Ishikawa (cell line): Measurements from ENCODE around the gene CLRN3.

ENCODE experiments used
- FOXM1 ChIP-seq: IDR thresholded peaks from 2 replicates; pipeline ENCODE4 v1.6.1; 2012; ENCODE audit warnings: low read depth, borderline replicate concordance
- MAX ChIP-seq: IDR thresholded peaks from 2 replicates; pipeline ENCODE4 v1.6.1; 2012
- NFIC ChIP-seq: IDR thresholded peaks from 2 replicates; pipeline ENCODE4 v1.6.1; 2012
- TEAD4 ChIP-seq: IDR thresholded peaks from 2 replicates; pipeline ENCODE4 v1.6.1; 2012
- USF1 ChIP-seq: IDR thresholded peaks from 2 replicates; pipeline ENCODE4 v1.6.1; 2012
- TF ChIP-seq, protein P1 (sequence below): IDR thresholded peaks from 2 replicates; pipeline ENCODE4 v1.6.1; 2012; ENCODE audit warnings: low read depth, mild to moderate bottlenecking

DNA sequence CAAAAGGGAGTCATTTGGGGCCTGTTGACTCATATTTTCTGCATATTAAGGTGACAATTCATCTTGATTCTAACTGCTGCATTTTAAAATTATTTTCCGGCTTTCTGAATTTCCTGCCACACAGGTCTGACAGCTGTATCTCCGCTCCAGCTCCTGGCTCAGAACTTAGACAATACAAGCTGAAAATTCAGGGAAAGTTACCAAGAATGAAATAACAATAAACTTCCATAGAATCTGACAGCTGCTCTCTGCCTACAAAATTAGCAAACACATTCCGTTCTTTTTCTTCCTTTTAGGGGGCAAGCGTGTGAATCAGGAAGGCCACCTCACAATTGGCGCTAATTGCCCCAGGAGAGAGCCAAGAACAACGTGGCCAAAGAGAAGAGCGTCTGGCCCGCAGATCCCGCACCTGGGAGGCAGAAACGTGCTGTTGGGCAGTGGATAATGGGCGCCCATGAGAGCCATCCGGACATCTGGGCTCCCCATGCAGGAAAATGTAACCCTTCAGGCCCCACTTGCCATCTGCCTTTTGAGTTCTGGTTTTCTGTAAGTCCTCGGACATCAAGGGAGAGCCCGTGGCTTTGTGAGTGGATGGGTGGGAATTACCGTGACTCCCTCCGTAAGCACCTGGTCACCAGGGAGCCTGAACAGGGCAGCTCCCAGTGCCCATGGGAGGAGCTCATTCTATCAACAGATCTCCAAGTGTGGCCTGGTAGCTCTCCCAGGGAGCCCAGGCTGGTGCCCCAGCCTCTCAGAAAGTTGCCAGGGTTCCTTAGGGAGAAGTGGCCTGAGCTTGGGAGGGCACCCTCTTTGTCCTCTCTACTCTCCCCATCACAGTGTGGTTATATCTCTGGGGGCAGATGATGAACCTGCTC lies 5.0 kb downstream of the CLRN3 start:
- TF ChIP-seq, protein P1, sequence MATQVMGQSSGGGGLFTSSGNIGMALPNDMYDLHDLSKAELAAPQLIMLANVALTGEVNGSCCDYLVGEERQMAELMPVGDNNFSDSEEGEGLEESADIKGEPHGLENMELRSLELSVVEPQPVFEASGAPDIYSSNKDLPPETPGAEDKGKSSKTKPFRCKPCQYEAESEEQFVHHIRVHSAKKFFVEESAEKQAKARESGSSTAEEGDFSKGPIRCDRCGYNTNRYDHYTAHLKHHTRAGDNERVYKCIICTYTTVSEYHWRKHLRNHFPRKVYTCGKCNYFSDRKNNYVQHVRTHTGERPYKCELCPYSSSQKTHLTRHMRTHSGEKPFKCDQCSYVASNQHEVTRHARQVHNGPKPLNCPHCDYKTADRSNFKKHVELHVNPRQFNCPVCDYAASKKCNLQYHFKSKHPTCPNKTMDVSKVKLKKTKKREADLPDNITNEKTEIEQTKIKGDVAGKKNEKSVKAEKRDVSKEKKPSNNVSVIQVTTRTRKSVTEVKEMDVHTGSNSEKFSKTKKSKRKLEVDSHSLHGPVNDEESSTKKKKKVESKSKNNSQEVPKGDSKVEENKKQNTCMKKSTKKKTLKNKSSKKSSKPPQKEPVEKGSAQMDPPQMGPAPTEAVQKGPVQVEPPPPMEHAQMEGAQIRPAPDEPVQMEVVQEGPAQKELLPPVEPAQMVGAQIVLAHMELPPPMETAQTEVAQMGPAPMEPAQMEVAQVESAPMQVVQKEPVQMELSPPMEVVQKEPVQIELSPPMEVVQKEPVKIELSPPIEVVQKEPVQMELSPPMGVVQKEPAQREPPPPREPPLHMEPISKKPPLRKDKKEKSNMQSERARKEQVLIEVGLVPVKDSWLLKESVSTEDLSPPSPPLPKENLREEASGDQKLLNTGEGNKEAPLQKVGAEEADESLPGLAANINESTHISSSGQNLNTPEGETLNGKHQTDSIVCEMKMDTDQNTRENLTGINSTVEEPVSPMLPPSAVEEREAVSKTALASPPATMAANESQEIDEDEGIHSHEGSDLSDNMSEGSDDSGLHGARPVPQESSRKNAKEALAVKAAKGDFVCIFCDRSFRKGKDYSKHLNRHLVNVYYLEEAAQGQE = no peak
- no peak for TF ChIP-seq MAX
- TF ChIP-seq TEAD4 = no peak
- no peak for TF ChIP-seq NFIC
- no peak for TF ChIP-seq USF1
- TF ChIP-seq FOXM1 = no peak
